Dendritic cell treated with granulocyte-macrophage colony-stimulating factor and Interleukin-4, amounts not matched to agents 40 ng/mL and 50 ng/mL, for 4 days (primary cell): ENCODE measurements around the gene ATXN8OS.
"Not testable (repeated sequence)": the region's sequence is repeated elsewhere in the genome, so short reads cannot be mapped to it uniquely, and the experiment has no call there.

ENCODE experiments used
- H3K27ac Mint-ChIP-seq: one replicate; pipeline ENCODE4 v1.8.0; 2022; ENCODE audit warnings: mild to moderate bottlenecking, mixed read lengths
- H3K27me3 Mint-ChIP-seq: one replicate; pipeline ENCODE4 v1.8.0; 2022; ENCODE audit warnings: mild to moderate bottlenecking, mixed read lengths
- H3K36me3 Mint-ChIP-seq: one replicate; pipeline ENCODE4 v1.8.0; 2022; ENCODE audit warnings: low read depth, mixed read lengths
- H3K4me1 Mint-ChIP-seq: one replicate; pipeline ENCODE4 v1.8.0; 2022; ENCODE audit warnings: low read depth, mixed read lengths
- H3K4me3 Mint-ChIP-seq: one replicate; pipeline ENCODE4 v1.8.0; 2022; ENCODE audit warnings: mild to moderate bottlenecking, moderate library complexity, mixed read lengths
- H3K9me3 Mint-ChIP-seq: one replicate; pipeline ENCODE4 v1.8.0; 2022; ENCODE audit warnings: mixed read lengths
- intact Hi-C: fragments of 100-400 bp; cut with micrococcal nuclease; formaldehyde crosslinking; loops from one replicate; pipeline ENCODE4 v1.15.0; 2022

The ATXN8OS gene

DNA sequence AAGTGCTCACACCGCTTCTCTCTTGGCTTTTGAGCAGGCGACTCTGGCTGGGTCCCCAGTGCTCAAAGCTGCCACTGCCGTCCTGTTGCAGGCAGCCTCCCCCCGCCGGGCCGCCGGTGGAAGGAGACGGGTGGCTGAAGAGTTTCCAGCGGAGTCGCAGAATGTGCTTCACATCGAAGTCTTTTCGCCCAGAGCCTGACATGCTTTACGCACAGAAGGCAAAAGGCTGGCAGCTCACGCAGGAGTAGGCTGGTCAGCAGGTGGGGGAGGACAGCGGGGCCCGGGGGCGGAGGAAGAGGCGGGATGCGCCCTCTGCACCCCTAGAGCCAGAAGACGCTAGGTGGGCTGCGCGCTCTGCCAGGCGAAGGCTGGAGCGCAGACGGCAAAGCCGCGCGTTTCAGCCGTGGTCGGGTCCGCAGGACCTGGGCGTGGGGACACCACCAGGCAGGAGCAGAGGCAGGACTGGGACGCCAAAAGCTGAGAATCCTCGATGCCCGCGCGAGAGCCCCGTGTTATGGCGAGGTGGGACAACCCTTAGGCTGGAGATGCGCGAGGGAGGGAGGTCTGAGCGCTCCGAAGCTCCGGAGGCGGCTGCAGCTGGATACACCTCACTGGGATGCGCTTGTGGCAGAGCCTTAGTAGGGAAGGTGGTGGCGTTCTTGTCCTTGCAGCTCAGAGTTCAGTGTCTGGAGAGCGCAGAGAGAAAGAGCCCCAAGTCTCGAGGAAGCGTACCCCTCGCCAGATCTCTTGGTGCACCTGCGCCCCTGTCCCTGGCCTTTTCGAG lies at the start of gene ATXN8OS:
TSS of gene ATXN8OS (plus strand) at position 329 of the 784 bp plus-strand sequence.
- Mint-ChIP-seq H3K27me3 (peaks cover 13% of the 10 kb centered on the region), H3K4me1 (no peaks in the 10 kb centered on the region), H3K4me3 (no peak within 1 kb of the TSS), H3K27ac (no peak within 1 kb of the TSS), H3K36me3 (no peaks in the 10 kb centered on the region), H3K9me3 (no peaks in the 10 kb centered on the region)
- intact Hi-C loops = no loop called here

DNA sequence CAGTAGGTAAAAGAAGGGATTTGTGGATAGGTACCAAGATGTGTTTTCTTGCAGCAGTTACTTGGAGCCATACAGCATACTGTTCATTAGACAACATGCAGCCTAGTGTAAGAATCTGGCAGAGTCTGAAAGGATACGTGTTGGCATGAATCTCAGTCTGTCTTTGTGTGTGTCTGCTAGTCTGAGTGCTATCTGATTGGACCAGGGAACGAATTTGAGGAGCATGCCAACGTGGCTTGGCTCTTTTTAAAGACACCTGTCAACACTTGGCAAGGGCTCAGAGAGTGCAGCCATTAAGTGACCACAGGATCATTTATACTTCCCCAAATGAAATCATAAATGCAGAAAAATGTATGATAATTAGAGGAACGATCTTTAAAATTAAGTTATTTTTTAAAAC lies 27.6 kb upstream of the ATXN8OS start:
- no peak overlapping the region for H3K4me3 Mint-ChIP-seq
- H3K27me3 Mint-ChIP-seq = no peaks in the 10 kb centered on the region
- H3K36me3 Mint-ChIP-seq = no peaks in the 10 kb centered on the region
- H3K9me3 Mint-ChIP-seq = peaks cover 15% of the 10 kb centered on the region
- no peak overlapping the region for H3K27ac Mint-ChIP-seq
- intact Hi-C loops = no loop called here
- H3K4me1 Mint-ChIP-seq = no peaks in the 10 kb centered on the region

DNA sequence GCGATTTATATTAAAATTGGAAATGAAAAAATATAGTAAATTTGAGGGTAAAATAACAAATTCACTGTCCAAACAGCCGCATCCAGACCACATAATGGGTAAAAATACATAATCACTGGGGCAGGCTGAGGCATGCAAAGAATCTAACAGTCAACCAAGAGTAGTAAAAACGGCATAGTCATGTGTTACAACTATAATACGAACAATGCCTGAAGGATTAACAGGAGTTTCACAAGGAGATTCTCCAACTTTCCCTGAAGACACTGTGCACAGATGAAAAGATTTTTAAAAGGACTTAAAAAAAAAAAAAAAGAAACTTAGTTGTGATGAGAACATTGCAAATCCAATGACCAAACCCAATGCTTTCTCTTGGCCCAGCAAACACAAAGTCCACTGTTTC lies 20.4 kb upstream of the ATXN8OS start:
- no peak overlapping the region for H3K27ac Mint-ChIP-seq
- H3K4me1 Mint-ChIP-seq = no peaks in the 10 kb centered on the region
- peaks cover 28% of the 10 kb centered on the region for H3K9me3 Mint-ChIP-seq
- no peak overlapping the region for H3K4me3 Mint-ChIP-seq
- H3K27me3 Mint-ChIP-seq = no peaks in the 10 kb centered on the region
- H3K36me3 Mint-ChIP-seq = no peaks in the 10 kb centered on the region
- intact Hi-C loops = no loop called here

GRCh38 chr13:70088926-70089325 lies 18.7 kb upstream of the ATXN8OS start:
- H3K9me3 Mint-ChIP-seq = peaks cover 27% of the 10 kb centered on the region
- H3K27me3 Mint-ChIP-seq = no peaks in the 10 kb centered on the region
- H3K36me3 Mint-ChIP-seq = no peaks in the 10 kb centered on the region
- intact Hi-C loops = no loop called here
- no peak overlapping the region for H3K27ac Mint-ChIP-seq
- no peak overlapping the region for H3K4me3 Mint-ChIP-seq
- no peaks in the 10 kb centered on the region for H3K4me1 Mint-ChIP-seq

DNA sequence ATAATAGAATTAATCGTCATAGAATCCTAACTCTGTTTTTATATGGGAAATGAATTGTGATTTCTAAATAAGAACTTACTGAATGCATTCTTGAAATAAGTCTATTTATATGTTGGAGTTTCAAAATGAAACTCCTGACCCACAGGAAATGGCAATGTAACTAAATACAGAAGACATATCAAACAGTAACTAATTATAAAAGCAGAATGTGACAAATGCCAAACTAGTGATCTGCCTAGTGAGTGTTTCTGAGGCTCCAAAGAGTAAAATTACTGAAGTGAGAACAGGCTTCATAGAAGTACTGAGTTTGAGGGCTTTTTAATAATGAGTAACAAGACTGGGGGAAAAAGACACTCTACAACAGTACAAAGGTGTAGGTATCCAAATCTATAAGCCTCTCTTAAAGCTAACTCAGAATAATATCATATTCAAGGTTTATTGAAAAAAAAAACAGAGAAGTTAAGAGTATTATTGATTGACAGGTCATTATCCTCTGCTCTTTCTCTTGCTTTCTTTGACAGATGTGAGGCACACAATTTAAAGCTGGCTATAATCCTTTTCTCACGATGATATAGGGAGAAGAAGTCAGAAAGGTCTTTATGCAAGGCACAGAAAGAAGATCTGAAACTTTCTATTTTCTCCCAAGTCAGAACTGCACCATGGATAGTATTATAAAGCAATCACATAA lies 17.4 kb upstream of the ATXN8OS start:
- Mint-ChIP-seq H3K4me1 (no peaks in the 10 kb centered on the region), H3K27me3 (no peaks in the 10 kb centered on the region), H3K27ac (no peak overlapping the region), H3K4me3 (no peak overlapping the region), H3K36me3 (no peaks in the 10 kb centered on the region), H3K9me3 (peaks cover 20% of the 10 kb centered on the region)
- intact Hi-C loops = no loop called here

DNA sequence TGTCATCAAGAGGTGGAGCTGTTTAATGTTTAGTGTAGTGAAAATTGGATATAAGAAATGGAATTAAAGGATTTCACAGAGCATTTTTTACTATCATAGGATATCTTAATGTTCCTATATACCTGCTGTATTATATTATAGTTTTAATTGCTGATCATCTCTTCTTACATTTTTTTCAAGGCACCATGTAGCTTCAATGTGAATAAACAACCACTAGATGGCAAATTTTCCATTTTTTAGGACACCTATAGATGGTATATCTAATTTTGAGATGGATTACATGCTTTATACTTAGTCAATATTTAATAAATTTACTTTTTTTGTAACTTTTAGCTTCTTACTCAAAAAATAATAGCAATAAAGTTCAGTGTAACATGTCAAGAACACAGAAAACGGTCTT lies 9.0 kb upstream of the ATXN8OS start:
- intact Hi-C loops = no loop called here
- H3K27me3 Mint-ChIP-seq = no peaks in the 10 kb centered on the region
- H3K36me3 Mint-ChIP-seq = no peaks in the 10 kb centered on the region
- H3K27ac Mint-ChIP-seq = no peak overlapping the region
- H3K4me3 Mint-ChIP-seq = no peak overlapping the region
- no peaks in the 10 kb centered on the region for H3K4me1 Mint-ChIP-seq
- no peaks in the 10 kb centered on the region for H3K9me3 Mint-ChIP-seq

- no peaks in the 10 kb centered on the region for H3K9me3 Mint-ChIP-seq
- H3K36me3 Mint-ChIP-seq = no peaks in the 10 kb centered on the region
- H3K4me1 Mint-ChIP-seq = no peaks in the 10 kb centered on the region
- peaks cover 13% of the 10 kb centered on the region for H3K27me3 Mint-ChIP-seq
- H3K27ac Mint-ChIP-seq = no peak overlapping the region
- intact Hi-C loops = no loop called here
- no peak overlapping the region for H3K4me3 Mint-ChIP-seq
These were observed 3.1 kb upstream of the ATXN8OS start for GRCh38 chr13:70104481-70104880.

- intact Hi-C loops = no loop called here
- no peak overlapping the region for H3K27ac Mint-ChIP-seq
- no peaks in the 10 kb centered on the region for H3K36me3 Mint-ChIP-seq
These were observed 515 bp upstream of the ATXN8OS start for GRCh38 chr13:70107125-70107497.

GRCh38 chr13:70108356-70109105 lies 905 bp downstream of the ATXN8OS start, which contains the start of gene KLHL1:
TSS of gene KLHL1 (minus strand) at chr13:70108452. CDS start at chr13:70107699, 753 bp downstream.
- Mint-ChIP-seq H3K27me3 (peaks cover 13% of the 10 kb centered on the region), H3K9me3 (no peaks in the 10 kb centered on the region), H3K4me1 (no peaks in the 10 kb centered on the region), H3K27ac (no peak within 1 kb of the TSS), H3K36me3 (no peaks in the 10 kb centered on the region), H3K4me3 (no peak within 1 kb of the TSS)
- intact Hi-C loops = no loop called here

More at GRCh38 chr13:70107125-70107497, 515 bp upstream of the ATXN8OS start:
- Mint-ChIP-seq H3K4me3 (no peak overlapping the region), H3K27me3 (peaks cover 13% of the 10 kb centered on the region), H3K9me3 (no peaks in the 10 kb centered on the region), H3K4me1 (no peaks in the 10 kb centered on the region)

DNA sequence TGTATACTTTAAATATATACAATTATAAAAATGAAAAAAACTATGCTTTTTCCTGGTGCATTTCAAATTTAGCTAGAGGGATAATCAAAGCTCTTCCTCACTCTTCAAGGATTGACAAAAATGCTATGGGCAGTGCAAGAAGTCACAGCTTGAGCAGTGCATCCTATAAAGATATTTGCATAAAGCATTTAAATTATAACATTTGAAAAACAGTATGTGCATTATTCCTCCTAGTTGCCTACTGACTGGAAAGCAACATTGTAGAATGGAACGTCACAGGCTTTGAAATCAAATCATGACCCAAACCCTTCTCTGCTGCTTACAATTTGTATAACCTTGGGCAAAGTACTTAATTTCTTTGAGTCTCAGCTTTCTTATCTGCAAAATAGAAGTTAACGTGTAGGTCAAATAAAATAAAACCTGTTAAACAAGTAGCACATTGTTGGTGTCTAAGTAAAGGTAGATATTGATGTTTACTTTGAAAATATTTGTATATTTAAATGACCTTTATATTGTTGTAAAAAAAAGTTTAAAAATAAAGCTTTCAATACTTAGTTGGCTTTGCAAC lies 9.8 kb downstream of the ATXN8OS start:
- H3K36me3 Mint-ChIP-seq = no peaks in the 10 kb centered on the region
- no peaks in the 10 kb centered on the region for H3K4me1 Mint-ChIP-seq
- H3K27me3 Mint-ChIP-seq = no peaks in the 10 kb centered on the region
- H3K27ac Mint-ChIP-seq = no peak overlapping the region
- intact Hi-C loops = no loop called here
- no peak overlapping the region for H3K4me3 Mint-ChIP-seq
- peaks cover 9% of the 10 kb centered on the region for H3K9me3 Mint-ChIP-seq

DNA sequence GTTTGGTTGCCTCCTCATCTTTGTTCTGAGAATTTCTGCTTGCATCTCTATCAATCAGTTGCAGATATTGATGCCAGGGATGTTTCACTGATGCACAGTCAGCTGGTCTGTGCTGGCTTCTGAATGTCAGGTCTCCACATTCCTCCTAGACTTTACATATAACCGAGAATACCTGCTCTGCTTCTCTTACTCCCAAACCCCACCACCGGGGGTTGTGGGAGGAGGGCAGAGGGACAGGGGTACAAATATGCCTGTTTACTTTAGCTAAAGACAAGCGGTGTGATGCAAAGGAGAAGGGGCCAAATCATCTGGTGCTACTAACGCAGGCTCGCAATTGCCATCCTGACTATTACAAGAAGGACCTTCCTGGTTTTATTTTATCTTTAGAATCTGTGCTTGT lies 18.1 kb downstream of the ATXN8OS start:
- H3K9me3 Mint-ChIP-seq = no peaks in the 10 kb centered on the region
- no peak overlapping the region for H3K4me3 Mint-ChIP-seq
- intact Hi-C loops = no loop called here
- H3K27ac Mint-ChIP-seq = no peak overlapping the region
- H3K27me3 Mint-ChIP-seq = no peaks in the 10 kb centered on the region
- H3K4me1 Mint-ChIP-seq = no peaks in the 10 kb centered on the region
- no peaks in the 10 kb centered on the region for H3K36me3 Mint-ChIP-seq

GRCh38 chr13:70128098-70128497 lies 20.5 kb downstream of the ATXN8OS start:
- no peaks in the 10 kb centered on the region for H3K4me1 Mint-ChIP-seq

DNA sequence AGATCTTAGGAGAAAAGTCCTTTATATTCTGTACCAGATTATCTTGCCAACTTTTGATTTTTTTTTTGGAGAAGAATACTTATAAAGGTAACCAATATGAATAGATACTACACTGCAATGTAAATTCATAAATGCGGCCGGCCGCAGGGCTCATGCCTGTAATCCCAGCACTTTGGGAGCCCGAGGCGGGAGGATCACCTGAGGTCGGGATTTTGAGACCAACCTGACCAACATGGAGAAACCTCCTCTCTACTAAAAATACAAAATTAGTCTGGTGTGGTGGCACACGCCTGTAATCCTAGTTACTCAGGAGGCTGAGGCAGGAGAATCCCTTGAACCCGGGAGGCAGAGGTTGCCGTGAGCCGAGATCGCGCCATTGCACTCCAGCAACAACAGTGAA lies 35.0 kb downstream of the ATXN8OS start:
- intact Hi-C loops, H3K36me3 Mint-ChIP-seq, H3K4me3 Mint-ChIP-seq, H3K27ac Mint-ChIP-seq, H3K4me1 Mint-ChIP-seq, H3K27me3 Mint-ChIP-seq, H3K9me3 Mint-ChIP-seq: not testable (repeated sequence)

More at GRCh38 chr13:70128098-70128497, 20.5 kb downstream of the ATXN8OS start:
- H3K4me3 Mint-ChIP-seq = no peak overlapping the region
- no peaks in the 10 kb centered on the region for H3K36me3 Mint-ChIP-seq
- H3K9me3 Mint-ChIP-seq = peaks cover 9% of the 10 kb centered on the region
- no peaks in the 10 kb centered on the region for H3K27me3 Mint-ChIP-seq
- intact Hi-C loops = no loop called here
- no peak overlapping the region for H3K27ac Mint-ChIP-seq

- no peak overlapping the region for H3K4me3 Mint-ChIP-seq
- H3K27me3 Mint-ChIP-seq = no peaks in the 10 kb centered on the region
- no peak overlapping the region for H3K27ac Mint-ChIP-seq
- no peaks in the 10 kb centered on the region for H3K4me1 Mint-ChIP-seq
- no peaks in the 10 kb centered on the region for H3K36me3 Mint-ChIP-seq
- peaks cover 28% of the 10 kb centered on the region for H3K9me3 Mint-ChIP-seq
- intact Hi-C loops = no loop called here
These were observed 54.5 kb downstream of the ATXN8OS start for GRCh38 chr13:70162141-70162540.
